MM.1S (cell line): ENCODE measurements around the gene DTX3.

Experiments used
- CTCF ChIP-seq: fragments of 300-600 bp; sonication (generic); IDR thresholded peaks from 2 replicates; pipeline ENCODE4 v1.5.1; 2016; ENCODE audit warnings: antibody characterized with exemption, low read length, mixed read lengths
- EZH2 ChIP-seq: fragments of 300-600 bp; sonication (generic); optimal IDR thresholded peaks from 2 replicates; pipeline ENCODE3; 2017; ENCODE audit warnings: low read depth, mild to moderate bottlenecking, antibody characterized with exemption, low read length, mixed read lengths
- EZH2phosphoT487 ChIP-seq: fragments of 300-600 bp; sonication (generic); IDR thresholded peaks from 2 replicates; pipeline ENCODE4 v1.6.1; 2018; ENCODE audit warnings: antibody characterized with exemption, low read length

GRCh38 chr12:57577981-57578758 is 26.5 kb upstream of the DTX3 start:
- TF ChIP-seq CTCF: no peak
- TF ChIP-seq EZH2phosphoT487: no peak
- no peak for TF ChIP-seq EZH2
